DND-41 (cell line): ENCODE measurements around the gene RPS17.

Experiments used
- ATAC-seq: fragments of 200-7000 bp; cut with Tn5 transposase; 3 replicates; pipeline ENCODE4 v1.9.1; 2021; ENCODE audit warnings: low read depth; ENCODE audit not compliant: insufficient read depth
- DNase-seq: peaks from one replicate; pipeline ENCODE4 v3.0.0-alpha.2; 2020
- H2AFZ ChIP-seq: 2 replicates; pipeline ENCODE4 v1.6.0; 2012; ENCODE audit warnings: low read depth, low read length
- H3K27ac ChIP-seq: 2 replicates; pipeline ENCODE4 v1.5.1; 2012; ENCODE audit warnings: low read length, inconsistent platforms
- H3K27me3 ChIP-seq: fragments of 200-600 bp; sonication (generic); 2 replicates; pipeline ENCODE4 v1.6.0; 2012; ENCODE audit warnings: low read length, mild to moderate bottlenecking, inconsistent platforms; ENCODE audit not compliant: insufficient read depth, poor library complexity
- H3K36me3 ChIP-seq: 2 replicates; pipeline ENCODE4 v1.5.1; 2012; ENCODE audit warnings: low read length, inconsistent platforms; ENCODE audit not compliant: insufficient read depth
- H3K4me1 ChIP-seq: 2 replicates; pipeline ENCODE4 v1.5.1; 2012; ENCODE audit warnings: mild to moderate bottlenecking, low read length; ENCODE audit not compliant: insufficient read depth
- H3K4me2 ChIP-seq: 2 replicates; pipeline ENCODE4 v1.6.0; 2012; ENCODE audit warnings: mild to moderate bottlenecking, moderate library complexity, low read length, inconsistent platforms; ENCODE audit not compliant: insufficient read depth
- H3K4me3 ChIP-seq, 2 experiments: fragments of 200-600 bp in 1 of 2; shearing (Covaris generic) in 1 of 2; 2 replicates each; pipeline ENCODE4 v1.5.1; 2012 to 2016; ENCODE audit warnings: inconsistent platforms in 2 of 2, low read length in 2 of 2, mild to moderate bottlenecking in 2 of 2, low read depth in 1 of 2, moderate library complexity in 1 of 2
- H3K79me2 ChIP-seq: 2 replicates; pipeline ENCODE4 v1.6.0; 2012; ENCODE audit warnings: low read length, inconsistent platforms; ENCODE audit not compliant: insufficient read depth
- H3K9ac ChIP-seq: 2 replicates; pipeline ENCODE4 v1.6.0; 2012; ENCODE audit warnings: low read depth, mild to moderate bottlenecking, inconsistent platforms, low read length, moderate library complexity
- H3K9me3 ChIP-seq: 2 replicates; pipeline ENCODE4 v1.5.1; 2012; ENCODE audit warnings: low read length, moderate library complexity, mild to moderate bottlenecking, inconsistent platforms; ENCODE audit not compliant: insufficient read depth, severe bottlenecking
- H4K20me1 ChIP-seq: 2 replicates; pipeline ENCODE4 v1.6.0; 2012; ENCODE audit warnings: low read length; ENCODE audit not compliant: insufficient read depth
- CTCF ChIP-seq: IDR thresholded peaks from 2 replicates; pipeline ENCODE4 v1.5.1; 2012; ENCODE audit warnings: borderline replicate concordance, low read length, moderate library complexity, mild to moderate bottlenecking; ENCODE audit not compliant: poor library complexity, severe bottlenecking; ENCODE audit errors: extremely low read depth
- EZH2 ChIP-seq: IDR thresholded peaks from 3 replicates; pipeline ENCODE4 v1.6.1; 2012; ENCODE audit warnings: borderline replicate concordance, low read depth, mild to moderate bottlenecking, moderate library complexity, low read length, inconsistent platforms; ENCODE audit not compliant: severe bottlenecking

The RPS17 gene

DNA sequence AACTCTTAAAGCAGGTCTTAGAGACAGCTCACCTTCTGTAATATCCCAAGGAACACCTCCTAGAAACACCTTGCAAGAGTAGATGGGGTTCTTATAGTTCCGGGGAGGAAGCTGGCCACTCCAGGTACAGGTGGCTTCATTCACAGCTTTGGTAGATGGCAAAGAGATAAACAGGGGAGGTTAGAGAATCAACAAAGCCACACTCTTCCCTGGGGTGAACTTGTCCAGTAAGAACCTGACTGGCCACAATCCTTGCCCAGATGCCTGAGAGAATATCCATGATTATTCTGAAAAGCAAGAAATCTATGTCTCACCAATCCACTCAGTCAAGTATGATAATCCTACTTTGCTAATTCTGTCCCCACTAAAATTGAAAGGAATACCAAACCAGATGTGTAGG lies 13.6 kb upstream of the RPS17 start:
- no peak for DNase-seq
- TF ChIP-seq EZH2 (no peak), CTCF (no peak)
- no peak overlapping the region for H3K9ac ChIP-seq
- H3K4me2 ChIP-seq, result no peak overlapping the region
- no peaks in the 10 kb centered on the region for H3K36me3 ChIP-seq
- H3K79me2 ChIP-seq, result no peaks in the 10 kb centered on the region
- H3K27ac ChIP-seq, result no peak overlapping the region
- no peak for ATAC-seq
- H3K4me1 ChIP-seq, result no peaks in the 10 kb centered on the region
- no peak overlapping the region for H2AFZ ChIP-seq
- peaks cover 23% of the 10 kb centered on the region for H3K27me3 ChIP-seq
- no peaks in the 10 kb centered on the region for H3K9me3 ChIP-seq
- H3K4me3 ChIP-seq, result no peak overlapping the region
- H4K20me1 ChIP-seq, result no peaks in the 10 kb centered on the region

GRCh38 chr15:82552861-82553260 lies 12.6 kb upstream of the RPS17 start:
- Histone ChIP-seq H3K36me3 (no peaks in the 10 kb centered on the region), H3K9me3 (no peaks in the 10 kb centered on the region), H3K79me2 (no peaks in the 10 kb centered on the region), H4K20me1 (no peaks in the 10 kb centered on the region), H3K4me2 (no peak overlapping the region), H2AFZ (no peak overlapping the region), H3K27ac (no peak overlapping the region), H3K27me3 (peaks cover 23% of the 10 kb centered on the region), H3K9ac (no peak overlapping the region), H3K4me3 (no peak overlapping the region), H3K4me1 (no peaks in the 10 kb centered on the region)
- no peak for ATAC-seq
- TF ChIP-seq CTCF (no peak), EZH2 (no peak)
- DNase-seq, result no peak

- DNase-seq, result no peak
- ATAC-seq, result no peak
- H3K4me2 ChIP-seq, result no peak overlapping the region
- H3K79me2 ChIP-seq, result no peaks in the 10 kb centered on the region
- no peaks in the 10 kb centered on the region for H3K9me3 ChIP-seq
- no peak overlapping the region for H2AFZ ChIP-seq
- no peaks in the 10 kb centered on the region for H3K36me3 ChIP-seq
- H3K4me1 ChIP-seq, result no peaks in the 10 kb centered on the region
- peaks cover 23% of the 10 kb centered on the region for H3K27me3 ChIP-seq
- H4K20me1 ChIP-seq, result no peaks in the 10 kb centered on the region
- no peak overlapping the region for H3K27ac ChIP-seq
- H3K9ac ChIP-seq, result no peak overlapping the region
- no peak for TF ChIP-seq CTCF
- no peak for TF ChIP-seq EZH2
- no peak overlapping the region for H3K4me3 ChIP-seq
Measured at GRCh38 chr15:82551646-82552247, 11.5 kb upstream of the RPS17 start.
